HepG2 (cell line): Measurements from ENCODE around the gene NCMAP. TPM values are rescaled to one million over a fixed set of nuclear protein-coding genes. Genes with fewer than 3 reads are reported as not detected.

ENCODE experiments used
- ATF1 ChIP-seq: IDR thresholded peaks from 2 replicates; pipeline ENCODE4 v1.6.1; 2016; ENCODE audit warnings: mild to moderate bottlenecking, control low read depth
- E2F5 ChIP-seq: sonication (generic); formaldehyde crosslinking; conservative IDR thresholded peaks from 2 replicates; pipeline ENCODE4 v1.4.0; 2020; ENCODE audit warnings: missing genetic modification reagents
- IRX3 ChIP-seq: sonication (generic); formaldehyde crosslinking; IDR thresholded peaks from 2 replicates; pipeline ENCODE4 v1.8.1; 2023; ENCODE audit warnings: mild to moderate bottlenecking, low read depth, missing genetic modification reagents, borderline replicate concordance
- ISX ChIP-seq: sonication (generic); formaldehyde crosslinking; conservative IDR thresholded peaks from 2 replicates; pipeline ENCODE4 v1.5.0; 2020; ENCODE audit warnings: missing genetic modification reagents
- MEF2D ChIP-seq: sonication (generic); formaldehyde crosslinking; IDR thresholded peaks from 2 replicates; pipeline ENCODE4 v1.5.1; 2020; ENCODE audit warnings: mild to moderate bottlenecking, missing genetic modification reagents
- MLXIP ChIP-seq: sonication (generic); formaldehyde crosslinking; IDR thresholded peaks from 2 replicates; pipeline ENCODE4 v1.9.0; 2021; ENCODE audit warnings: missing genetic modification reagents, borderline replicate concordance
- MTA1 ChIP-seq: sonication (generic); formaldehyde crosslinking; IDR thresholded peaks from 2 replicates; pipeline ENCODE4 v1.4.0; 2020; ENCODE audit warnings: missing genetic modification reagents, mild to moderate bottlenecking, borderline replicate concordance
- MTA3 ChIP-seq: sonication (generic); formaldehyde crosslinking; IDR thresholded peaks from 2 replicates; pipeline ENCODE4 v1.4.0; 2020; ENCODE audit warnings: missing genetic modification reagents
- MXD3 ChIP-seq: IDR thresholded peaks from 2 replicates; pipeline ENCODE4 v1.6.1; 2016; ENCODE audit warnings: mild to moderate bottlenecking, missing biosample characterization, missing genetic modification reagents
- NBN ChIP-seq: fragments of 450-650 bp; conservative IDR thresholded peaks from 2 replicates; pipeline ENCODE4 v1.6.1; 2017
- NFE2L1 ChIP-seq: sonication (generic); formaldehyde crosslinking; IDR thresholded peaks from 2 replicates; pipeline ENCODE4 v1.4.0; 2020; ENCODE audit warnings: missing genetic modification reagents, mild to moderate bottlenecking, borderline replicate concordance
- NR0B2 ChIP-seq: sonication (generic); formaldehyde crosslinking; IDR thresholded peaks from 2 replicates; pipeline ENCODE4 v1.4.0; 2020; ENCODE audit warnings: mild to moderate bottlenecking, missing genetic modification reagents
- POLR2AphosphoS2 ChIP-seq: IDR thresholded peaks from 2 replicates; pipeline ENCODE4 v1.6.1; 2011; ENCODE audit warnings: low read depth, low read length, improper control_type of control experiment
- STAT5B ChIP-seq: sonication (generic); formaldehyde crosslinking; IDR thresholded peaks from 2 replicates; pipeline ENCODE4 v1.4.0; 2020; ENCODE audit warnings: missing genetic modification reagents
- TOPORS ChIP-seq: sonication (generic); formaldehyde crosslinking; IDR thresholded peaks from 2 replicates; pipeline ENCODE4 v1.8.0; 2023; ENCODE audit warnings: mild to moderate bottlenecking, missing genetic modification reagents
- UBTF ChIP-seq: sonication (generic); formaldehyde crosslinking; IDR thresholded peaks from 2 replicates; pipeline ENCODE4 v1.4.0; 2020; ENCODE audit warnings: mild to moderate bottlenecking, missing genetic modification reagents
- WIZ ChIP-seq: sonication (generic); formaldehyde crosslinking; IDR thresholded peaks from 2 replicates; pipeline ENCODE4 v1.5.1; 2020; ENCODE audit warnings: mild to moderate bottlenecking, missing genetic modification reagents
- ZBTB8A ChIP-seq: sonication (generic); formaldehyde crosslinking; IDR thresholded peaks from 2 replicates; pipeline ENCODE4 v1.4.0; 2020; ENCODE audit warnings: mild to moderate bottlenecking, low read depth, missing genetic modification reagents, borderline replicate concordance
- ZNF292 ChIP-seq: sonication (generic); formaldehyde crosslinking; IDR thresholded peaks from 2 replicates; pipeline ENCODE4 v1.8.1; 2022; ENCODE audit warnings: mild to moderate bottlenecking, low read depth, missing genetic modification reagents, borderline replicate concordance
- ZNF749 ChIP-seq: sonication (generic); formaldehyde crosslinking; IDR thresholded peaks from 2 replicates; pipeline ENCODE4 v1.8.0; 2022; ENCODE audit warnings: mild to moderate bottlenecking, missing genetic modification reagents, moderate library complexity, borderline replicate concordance
- ZZZ3 ChIP-seq: sonication (generic); formaldehyde crosslinking; IDR thresholded peaks from 2 replicates; pipeline ENCODE4 v1.4.0; 2020; ENCODE audit warnings: missing genetic modification reagents, mild to moderate bottlenecking, borderline replicate concordance
- polyA plus RNA-seq, 8 experiments: library from polyadenylated mRNA; depleted of rRNA in 3 of 8; stranded (reverse) in 7 of 8; unstranded in 1 of 8; fragments of >200 nt; fragmentation: Illumina TruSeq in 4 of 8; extraction: Trizol in 4 of 8; gene quantifications; 2 replicates each; pipeline versions ENCODE4 v1.2.1 to v1.2.3, GENCODE V29; 2011 to 2016; ENCODE audit warnings: low read depth in 4 of 8, missing spikeins in 1 of 8, mixed read lengths in 1 of 8; ENCODE audit not compliant: insufficient read depth in 1 of 8
- total RNA-seq, 5 experiments: library from RNA; depleted of rRNA; stranded (reverse); fragments of >200 nt; fragmentation: Illumina TruSeq; extraction: Trizol; gene quantifications; 2 replicates each; pipeline ENCODE4 v1.2.3, GENCODE V29; 2016; ENCODE audit warnings: low read depth in 1 of 5

NCMAP gene
- total and polyA plus RNA-seq, 2 of the 13 experiments (the other 11 are each of a cell fraction or from before 2014, with no cell fraction given) = 2.7 to 20.0 TPM

GRCh38 chr1:24643363-24644099, 87.6 kb downstream of the NCMAP start (continued):
- no peak for TF ChIP-seq MTA1
- no peak for TF ChIP-seq MTA3 (CRISPR knock-in tag)
- peak; percentile 17; the same call in 1 of the 2 replicates for TF ChIP-seq MXD3 (CRISPR knock-in tag)
- TF ChIP-seq NR0B2 = no peak
- no peak for TF ChIP-seq NBN
- TF ChIP-seq POLR2AphosphoS2 = no peak
- no peak for TF ChIP-seq MLXIP
- TF ChIP-seq NFE2L1 (CRISPR knock-in tag) = no peak
- TF ChIP-seq IRX3 = no peak
- TF ChIP-seq WIZ (CRISPR knock-in tag) = no peak
- TF ChIP-seq E2F5 (CRISPR knock-in tag) = no peak
- no peak for TF ChIP-seq STAT5B (CRISPR knock-in tag)
- TF ChIP-seq ZNF749 (CRISPR knock-in tag) = no peak
- TF ChIP-seq ISX (CRISPR knock-in tag) = no peak
- TF ChIP-seq MEF2D (CRISPR knock-in tag) = no peak
- TF ChIP-seq ZZZ3 = no peak; the same call in 1 of the 2 replicates
- no peak for TF ChIP-seq ZBTB8A (CRISPR knock-in tag)
- TF ChIP-seq ATF1 = no peak
- TF ChIP-seq UBTF (CRISPR knock-in tag) = peak; percentile 19; the same call in 1 of the 2 replicates
- no peak for TF ChIP-seq TOPORS (CRISPR knock-in tag)
- no peak for TF ChIP-seq ZNF292 (CRISPR knock-in tag)
